ENCODE results near the gene ZNF583. TPM values are rescaled to one million over a fixed set of nuclear protein-coding genes. Genes with fewer than 3 reads are reported as not detected.

Gene ZNF583
- total and polyA plus RNA-seq, 9 of the 15 experiments (the other 6 are each of a cell fraction or from before 2014, with no cell fraction given) = 0.92 to 6.7 (median 3.0) TPM

DNA sequence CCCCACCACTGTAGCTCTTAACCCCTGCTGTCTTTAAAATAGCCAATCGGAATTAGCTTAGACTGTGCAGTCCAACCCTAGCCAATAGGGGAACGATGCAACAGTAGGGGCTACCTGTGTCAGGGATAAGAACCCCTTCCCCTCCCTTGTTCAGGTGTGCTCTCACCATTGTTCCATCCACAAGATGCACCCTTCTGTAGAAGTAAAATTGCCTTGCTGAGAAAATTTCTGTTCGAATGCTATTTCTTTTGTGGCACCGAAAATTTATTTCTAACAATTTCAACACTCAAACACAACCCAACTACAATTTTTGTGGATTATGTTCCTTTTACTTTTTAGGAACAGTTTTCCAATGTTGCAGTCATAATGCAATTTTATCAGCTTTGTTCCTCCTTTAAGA lies 3.6 kb upstream of the ZNF583 start (continued):
- TF ChIP-seq, protein P1, sequence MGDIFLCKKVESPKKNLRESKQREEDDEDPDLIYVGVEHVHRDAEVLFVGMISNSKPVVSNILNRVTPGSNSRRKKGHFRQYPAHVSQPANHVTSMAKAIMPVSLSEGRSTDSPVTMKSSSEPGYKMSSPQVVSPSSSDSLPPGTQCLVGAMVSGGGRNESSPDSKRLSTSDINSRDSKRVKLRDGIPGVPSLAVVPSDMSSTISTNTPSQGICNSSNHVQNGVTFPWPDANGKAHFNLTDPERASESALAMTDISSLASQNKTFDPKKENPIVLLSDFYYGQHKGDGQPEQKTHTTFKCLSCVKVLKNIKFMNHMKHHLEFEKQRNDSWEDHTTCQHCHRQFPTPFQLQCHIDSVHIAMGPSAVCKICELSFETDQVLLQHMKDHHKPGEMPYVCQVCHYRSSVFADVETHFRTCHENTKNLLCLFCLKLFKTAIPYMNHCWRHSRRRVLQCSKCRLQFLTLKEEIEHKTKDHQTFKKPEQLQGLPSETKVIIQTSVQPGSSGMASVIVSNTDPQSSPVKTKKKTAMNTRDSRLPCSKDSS (IDR thresholded peaks at IDR 0.05; ENCODE audit: low read depth, partially characterized antibody) = peak; percentile 77
- peak; percentile 14; the same call in 1 of the 2 replicates for TF ChIP-seq CBX5 (IDR thresholded peaks at IDR 0.05; ENCODE audit: borderline replicate concordance, low read depth)
- no peak for TF ChIP-seq SRF (CRISPR knock-in tag; IDR thresholded peaks at IDR 0.05)
- peak in 1 of 2 experiments; percentile 85; a peak in 2 of 3 replicates for TF ChIP-seq CBX3 (IDR thresholded peaks at IDR 0.05; ENCODE audit: borderline replicate concordance in 1 of 2, low read length in 2 of 2)
- no peak for TF ChIP-seq KLF10 (CRISPR knock-in tag; IDR thresholded peaks at IDR 0.05)
- no peak for TF ChIP-seq CHD2 (IDR thresholded peaks at IDR 0.05; ENCODE audit: low read depth, low read length)
- no peak for TF ChIP-seq WHSC1 (IDR thresholded peaks at IDR 0.05; ENCODE audit: low read length)
- TF ChIP-seq ARID2 (IDR thresholded peaks at IDR 0.05) = no peak

DNA sequence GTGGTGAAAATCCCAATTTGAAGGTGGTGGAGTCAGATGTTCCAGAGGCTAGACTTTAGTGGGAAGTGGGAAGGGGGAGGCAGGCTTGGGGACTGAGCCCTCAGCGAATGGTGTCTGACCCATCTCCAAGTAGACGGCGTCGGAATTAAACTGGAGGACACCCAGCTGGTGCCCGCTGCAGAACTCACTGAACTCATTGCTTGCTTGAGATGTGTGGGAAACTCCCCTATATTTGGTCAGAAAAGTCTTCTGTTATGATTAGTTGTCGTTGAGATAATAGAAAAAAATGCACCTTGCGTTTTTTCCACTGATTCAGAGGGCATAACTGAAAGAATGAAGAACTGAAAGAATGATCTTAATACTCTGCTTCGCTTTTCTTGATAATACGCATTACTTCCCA lies 871 bp upstream of the ZNF583 start:
- ChIA-PET POLR2A (interaction anchor here (0.7 kb wide), 1 partner anchor 9 kb away, joined by 4 read pairs; no protein-coding TSS in a partner anchor), CTCF (ENCODE audit: low intra/inter-chr PET ratio) (no interaction called here)
- no TSS peak for BruUV-seq (replicated peaks)
- H3K9me1 ChIP-seq (ENCODE audit: control insufficient read depth, insufficient read depth, low read length) = no peaks in the 10 kb centered on the region
- peaks cover 10 to 12% of the 10 kb centered on the region in 2 experiments; a peak in 4 of 5 replicates for H3K4me1 ChIP-seq (replicated peaks in 1 of 2; ENCODE audit: control insufficient read depth in 2 of 2, insufficient read depth in 2 of 2, low read length in 2 of 2)
- ATAC-seq (no peak), DNase-seq (ENCODE audit: extremely low read depth in 1 of 4, low spot score in 3 of 4) (no peak), FAIRE-seq (no peak)
- no peak overlapping the region for H3K9ac ChIP-seq (ENCODE audit: insufficient read depth in 1 of 2, low read depth in 2 of 2, low read length in 2 of 2)
- peak overlapping the region; percentile 97 for H2AFZ ChIP-seq (ENCODE audit: low read depth, low read length)
- H3K9me3 ChIP-seq (replicated peaks; ENCODE audit: control insufficient read depth, insufficient read depth, low read depth, low read length) = peaks cover 9% of the 10 kb centered on the region
- in situ Hi-C loops (cut with MboI) = no loop called here
- peak overlapping the region; percentile 100 for H3K4me2 ChIP-seq (ENCODE audit: insufficient read depth, low read length)
- H3K36me3 ChIP-seq (ENCODE audit: control insufficient read depth, insufficient read depth, low read length) = peaks cover 12% of the 10 kb centered on the region; the same call in 1 of the 3 replicates
- no peaks in the 10 kb centered on the region for H3K27me3 ChIP-seq (ENCODE audit: control insufficient read depth in 2 of 2, insufficient read depth in 2 of 2, low read length in 2 of 2)
- H3K79me2 ChIP-seq (ENCODE audit: control insufficient read depth, insufficient read depth, low read length) = peaks cover 11% of the 10 kb centered on the region
- H3K4me3 ChIP-seq = peak overlapping the region; percentile 66
- H4K20me1 ChIP-seq (replicated peaks; ENCODE audit: control insufficient read depth, insufficient read depth, low read length) = no peaks in the 10 kb centered on the region
- WGBS (ENCODE audit: insufficient coverage, low coverage, missing lambda C conversion rate) = 61% methylated on average over 9 of the region's 9 CpGs
- H3K27ac ChIP-seq (ENCODE audit: extremely low read depth, low read depth, low read length) = no peak overlapping the region
- intact Hi-C loops (cut with micrococcal nuclease) = no loop called here
- TF ChIP-seq ZNF561 (CRISPR knock-in tag; conservative IDR thresholded peaks at IDR 0.05) = no peak
